GM23338 (cell line): ENCODE results near the gene MR1. TPM values are rescaled to one million over a fixed set of nuclear protein-coding genes. Genes with fewer than 3 reads are reported as not detected.

Source experiments
- ATAC-seq: fragments of 200-7000 bp; cut with Tn5 transposase; 3 replicates; pipeline ENCODE4 v1.9.1; 2020
- DNase-seq: peaks from one replicate; pipeline ENCODE4 v3.0.0-alpha.2; 2015; ENCODE audit warnings: low spot score
- H2AFZ ChIP-seq: fragments of 200-600 bp; sonication (generic); 2 replicates; pipeline ENCODE4 v1.8.0; 2016; ENCODE audit warnings: antibody characterized with exemption, mild to moderate bottlenecking, moderate library complexity
- H3F3A ChIP-seq: fragments of 200-600 bp; sonication (generic); replicated peaks from 2 replicates; pipeline ENCODE4 v1.8.0; 2017; ENCODE audit warnings: antibody characterized with exemption, mixed run types, low read depth
- H3K27ac ChIP-seq: fragments of 200-600 bp; sonication (generic); 2 replicates; pipeline ENCODE4 v1.6.1; 2016; ENCODE audit warnings: low read depth
- H3K27me3 ChIP-seq: fragments of 200-600 bp; sonication (generic); 2 replicates; pipeline ENCODE4 v1.8.0; 2016; ENCODE audit warnings: mild to moderate bottlenecking, mixed run types, moderate library complexity; ENCODE audit not compliant: insufficient read depth
- H3K36me3 ChIP-seq: fragments of 200-600 bp; sonication (generic); 2 replicates; pipeline ENCODE4 v1.8.0; 2016; ENCODE audit warnings: mild to moderate bottlenecking; ENCODE audit not compliant: insufficient read depth
- H3K4me1 ChIP-seq: fragments of 200-600 bp; sonication (generic); 2 replicates; pipeline ENCODE4 v1.8.0; 2016; ENCODE audit warnings: mild to moderate bottlenecking, moderate library complexity; ENCODE audit not compliant: insufficient read depth
- H3K4me2 ChIP-seq: fragments of 200-600 bp; sonication (generic); 2 replicates; pipeline ENCODE4 v1.7.1; 2017; ENCODE audit warnings: mixed run types
- H3K4me3 ChIP-seq: fragments of 200-600 bp; sonication (generic); 2 replicates; pipeline ENCODE4 v1.6.1; 2016; ENCODE audit warnings: mixed run types
- H3K79me2 ChIP-seq: fragments of 200-600 bp; sonication (generic); replicated peaks from 2 replicates; pipeline ENCODE4 v1.8.0; 2017; ENCODE audit warnings: mild to moderate bottlenecking; ENCODE audit not compliant: insufficient read depth
- H3K9me2 ChIP-seq: fragments of 200-600 bp; sonication (generic); 2 replicates; pipeline ENCODE4 v1.8.0; 2017; ENCODE audit not compliant: insufficient read depth
- H4K20me1 ChIP-seq: fragments of 200-600 bp; sonication (generic); replicated peaks from 2 replicates; pipeline ENCODE4 v1.8.0; 2017; ENCODE audit warnings: mild to moderate bottlenecking; ENCODE audit not compliant: insufficient read depth
- H3K27ac Mint-ChIP-seq: 2 replicates; pipeline ENCODE4 v1.8.0; 2020; ENCODE audit warnings: inconsistent platforms, mild to moderate bottlenecking, moderate library complexity, mixed read lengths
- H3K27me3 Mint-ChIP-seq: 3 replicates; pipeline ENCODE4 v1.8.0; 2022; ENCODE audit warnings: low read depth, mild to moderate bottlenecking, moderate library complexity, mixed read lengths, inconsistent platforms; ENCODE audit not compliant: insufficient read depth, poor library complexity
- H3K36me3 Mint-ChIP-seq: 3 replicates; pipeline ENCODE4 v1.8.0; 2021; ENCODE audit warnings: low read depth, mild to moderate bottlenecking, inconsistent platforms, moderate library complexity, mixed read lengths
- H3K4me1 Mint-ChIP-seq: 3 replicates; pipeline ENCODE4 v1.8.0; 2020; ENCODE audit warnings: mild to moderate bottlenecking, inconsistent platforms, mixed read lengths
- H3K4me3 Mint-ChIP-seq: 3 replicates; pipeline ENCODE4 v1.8.0; 2021; ENCODE audit warnings: moderate library complexity, mild to moderate bottlenecking, inconsistent platforms, mixed read lengths
- H3K9me3 Mint-ChIP-seq: 3 replicates; pipeline ENCODE4 v1.8.0; 2020; ENCODE audit warnings: moderate library complexity, mild to moderate bottlenecking, inconsistent platforms, mixed read lengths
- EZH2phosphoT487 ChIP-seq: fragments of 200-600 bp; sonication (generic); IDR thresholded peaks from one replicate; pipeline ENCODE4 v1.8.1; 2018; ENCODE audit warnings: antibody characterized with exemption; ENCODE audit not compliant: unreplicated experiment
- JUNB ChIP-seq: IDR thresholded peaks from one replicate; pipeline ENCODE4 v1.6.1; 2016; ENCODE audit warnings: antibody characterized with exemption; ENCODE audit not compliant: unreplicated experiment
- POLR2AphosphoS5 ChIP-seq: IDR thresholded peaks from 2 replicates; pipeline ENCODE4 v1.6.1; 2016; ENCODE audit warnings: antibody characterized with exemption, low read depth
- STAT1 ChIP-seq: IDR thresholded peaks from one replicate; pipeline ENCODE4 v1.6.1; 2016; ENCODE audit warnings: antibody characterized with exemption; ENCODE audit not compliant: unreplicated experiment
- ZNF114 ChIP-seq: fragments of 250-450 bp; sonication (Bioruptor Pico); IDR thresholded peaks from 2 replicates; pipeline ENCODE4 v1.5.0; 2020; ENCODE audit warnings: mild to moderate bottlenecking, moderate library complexity
- ZNF331 ChIP-seq: fragments of 250-450 bp; sonication (Bioruptor Pico); IDR thresholded peaks from 2 replicates; pipeline ENCODE4 v1.5.0; 2020; ENCODE audit warnings: low read depth, mild to moderate bottlenecking, moderate library complexity
- ZNF462 ChIP-seq: fragments of 250-450 bp; sonication (Bioruptor Pico); IDR thresholded peaks from 2 replicates; pipeline ENCODE4 v1.5.0; 2020; ENCODE audit warnings: mild to moderate bottlenecking, moderate library complexity
- polyA plus RNA-seq: library from polyadenylated mRNA; unstranded; fragments of >200 nt; fragmentation: Nextera tagmentation; extraction: Ambion mirVana; gene quantifications from 2 replicates; pipeline ENCODE4 v1.2.1, GENCODE V29; 2016
- total RNA-seq: library from RNA; depleted of rRNA; stranded (reverse); fragments of >200 nt; shearing (Covaris generic); gene quantifications from 2 replicates; pipeline ENCODE4 v1.2.3, GENCODE V29; 2014

Gene MR1
- total and polyA plus RNA-seq, 2 experiments from 2014 or later: 0.18 TPM; not detected in 1

- TF ChIP-seq ZNF462 (no peak), ZNF114 (CRISPR knock-in tag) (no peak), ZNF331 (CRISPR knock-in tag) (no peak), POLR2AphosphoS5 (no peak), EZH2phosphoT487 (no peak)
These were observed 58.3 kb downstream of the MR1 start (continued) for GRCh38 chr1:181092056-181092455.

- peaks cover 21% of the 10 kb centered on the region for H3K36me3 Mint-ChIP-seq
- Histone ChIP-seq H4K20me1 (peaks cover 26% of the 10 kb centered on the region), H3K36me3 (no peaks in the 10 kb centered on the region), H3K4me3 (no peak overlapping the region), H3K27me3 (peaks cover 93% of the 10 kb centered on the region), H3K9me2 (no peaks in the 10 kb centered on the region), H2AFZ (no peak overlapping the region), H3F3A (0 out of 2 replicates have a peak, but pooled peaks cover 4% of the 10 kb centered on the region), H3K79me2 (peaks cover 30% of the 10 kb centered on the region), H3K4me1 (peaks cover 57% of the 10 kb centered on the region), H3K27ac (no peak overlapping the region), H3K4me2 (no peak overlapping the region)
- H3K9me3 Mint-ChIP-seq: no peaks in the 10 kb centered on the region; the same call in 2 of the 3 replicates
- no peak overlapping the region for H3K27ac Mint-ChIP-seq
- DNase-seq: no peak
- peaks cover 19% of the 10 kb centered on the region for H3K27me3 Mint-ChIP-seq
- H3K4me1 Mint-ChIP-seq: peaks cover 56% of the 10 kb centered on the region
- H3K4me3 Mint-ChIP-seq: no peak overlapping the region; the same call in 2 of the 3 replicates
- no peak for ATAC-seq
- no peak for TF ChIP-seq ZNF331 (CRISPR knock-in tag)
- TF ChIP-seq ZNF114 (CRISPR knock-in tag): no peak
- no peak for TF ChIP-seq JUNB
- no peak for TF ChIP-seq POLR2AphosphoS5
- no peak for TF ChIP-seq STAT1
- TF ChIP-seq ZNF462: no peak
These were observed 59.2 kb downstream of the MR1 start for GRCh38 chr1:181092883-181093458.
